Esophagus muscularis mucosa (tissue), 4 donors: Measurements from ENCODE around the gene ALDH1A2. TPM values are rescaled to one million over a fixed set of nuclear protein-coding genes. Genes with fewer than 3 reads are reported as not detected.

Experiments used
- DNase-seq: peaks from one replicate; pipeline ENCODE4 v3.0.0-alpha.2; 2017; ENCODE audit errors: extremely low spot score
- H3K27ac ChIP-seq, 4 donors: fragments of 200-600 bp; sonication (generic); replicated peaks in 1 of 4; 1 replicate in 3 of 4; 2 replicates in 1 of 4; pipeline ENCODE4 v1.5.1; 2016 to 2019; ENCODE audit warnings: mild to moderate bottlenecking in 1 of 4
- H3K27me3 ChIP-seq, 4 donors: fragments of 200-600 bp; sonication (generic); one replicate each; pipeline versions ENCODE4 v1.5.1 to v1.6.0; 2016 to 2019
- H3K36me3 ChIP-seq, 4 donors: fragments of 200-600 bp; sonication (generic); one replicate each; pipeline ENCODE4 v1.5.1; 2016 to 2019
- H3K4me1 ChIP-seq, 4 donors: fragments of 200-600 bp; sonication (generic); one replicate each; pipeline ENCODE4 v1.5.1; 2016 to 2019
- H3K4me3 ChIP-seq, 4 donors: fragments of 200-600 bp; sonication (generic); 1 replicate in 2 of 4; 2 replicates in 2 of 4; pipeline ENCODE4 v1.5.1; 2016 to 2019; ENCODE audit warnings: mild to moderate bottlenecking in 4 of 4, moderate library complexity in 1 of 4
- H3K9me3 ChIP-seq, 4 donors: fragments of 200-600 bp; sonication (generic); 1 replicate in 3 of 4; 2 replicates in 1 of 4; pipeline ENCODE4 v1.5.1; 2016 to 2019
- CTCF ChIP-seq, 3 experiments: fragments of 200-600 bp in 2 of 3; fragments of 450-650 bp in 1 of 3; sonication (generic) in 2 of 3; IDR thresholded peaks; one replicate each; pipeline ENCODE4 v1.5.1; 2017 to 2019; ENCODE audit warnings: antibody characterized with exemption in 3 of 3, mild to moderate bottlenecking in 2 of 3, moderate library complexity in 1 of 3
- EP300 ChIP-seq: sonication (generic); formaldehyde crosslinking; IDR thresholded peaks from one replicate; pipeline ENCODE4 v1.6.1; 2017; ENCODE audit warnings: antibody characterized with exemption
- POLR2A ChIP-seq: fragments of 450-650 bp; IDR thresholded peaks from one replicate; pipeline ENCODE4 v1.6.1; 2017; ENCODE audit warnings: antibody characterized with exemption, moderate library complexity, mild to moderate bottlenecking, low read depth
- POLR2AphosphoS5 ChIP-seq, 2 donors: sonication (generic); formaldehyde crosslinking; IDR thresholded peaks; one replicate each; pipeline ENCODE4 v1.6.1; 2017; ENCODE audit warnings: antibody characterized with exemption in 2 of 2
- WGBS: methylation state at CpG from one replicate; pipeline ENCODE4 v1.1.5; 2018; 5-methylcytosine and 5-hydroxymethylcytosine counted together
- intact Hi-C: fragments of 100-400 bp; cut with DNase I; formaldehyde crosslinking; loops from one replicate; pipeline ENCODE4 v1.15.1; 2023
- total RNA-seq, 4 donors: library from RNA; depleted of rRNA; stranded (reverse); fragments of >200 nt; gene quantifications; one replicate each; pipeline versions ENCODE4 v1.1.0 to v1.2.1, GENCODE V29; 2016

The ALDH1A2 gene
- total RNA-seq, 4 donors from 2014 or later, result 13.3 to 41.2 (median 19.8) TPM

GRCh38 chr15:58015565-58015964 is 49.9 kb downstream of the ALDH1A2 start:
- Histone ChIP-seq H3K27me3 (no peaks in the 10 kb centered on the region), H3K36me3 (no peaks in the 10 kb centered on the region), H3K27ac (no peak overlapping the region), H3K4me1 (peaks cover 0 to 7% (median 2%) of the 10 kb centered on the region in 4 donors), H3K9me3 (no peaks in the 10 kb centered on the region), H3K4me3 (no peak overlapping the region)
- intact Hi-C loops, result no loop called here
- WGBS, result 76% methylated on average over 1 of the region's 1 CpG
- TF ChIP-seq CTCF (IDR thresholded peaks at IDR 0.05) (no peak), EP300 (no peak), POLR2A (no peak), POLR2AphosphoS5 (IDR thresholded peaks at IDR 0.05) (no peak)
- DNase-seq, result no peak

GRCh38 chr15:58014470-58014869 is 51.0 kb downstream of the ALDH1A2 start:
- Histone ChIP-seq H3K36me3 (no peaks in the 10 kb centered on the region), H3K9me3 (no peaks in the 10 kb centered on the region), H3K27ac (no peak overlapping the region), H3K27me3 (no peaks in the 10 kb centered on the region), H3K4me3 (no peak overlapping the region), H3K4me1 (peaks cover 0 to 8% (median 2%) of the 10 kb centered on the region in 4 donors)
- no peak for DNase-seq
- TF ChIP-seq POLR2AphosphoS5 (IDR thresholded peaks at IDR 0.05), result no peak
- no peak for TF ChIP-seq EP300
- no peak for TF ChIP-seq POLR2A
- TF ChIP-seq CTCF (IDR thresholded peaks at IDR 0.05), result no peak
- intact Hi-C loops, result no loop called here
- 92% methylated on average over 1 of the region's 1 CpG for WGBS

- Histone ChIP-seq H3K27me3 (no peaks in the 10 kb centered on the region), H3K27ac (no peak overlapping the region), H3K36me3 (no peaks in the 10 kb centered on the region), H3K9me3 (no peaks in the 10 kb centered on the region), H3K4me3 (no peak overlapping the region), H3K4me1 (peaks cover 0 to 8% (median 2%) of the 10 kb centered on the region in 4 donors)
- intact Hi-C loops, result no loop called here
- TF ChIP-seq POLR2AphosphoS5 (IDR thresholded peaks at IDR 0.05) (no peak), EP300 (no peak), POLR2A (no peak), CTCF (IDR thresholded peaks at IDR 0.05) (no peak)
- WGBS, result 71% methylated on average over 4 of the region's 4 CpGs
- DNase-seq, result no peak
Measured at GRCh38 chr15:58014040-58014439, 51.5 kb downstream of the ALDH1A2 start.

GRCh38 chr15:58010983-58011382 is 54.5 kb downstream of the ALDH1A2 start:
- WGBS, result 44% methylated on average over 2 of the region's 2 CpGs
- DNase-seq, result no peak
- H3K27me3 ChIP-seq, result no peaks in the 10 kb centered on the region
- H3K4me1 ChIP-seq, result peaks cover 0 to 8% (median 2%) of the 10 kb centered on the region in 4 donors
- no peak for TF ChIP-seq POLR2AphosphoS5 (IDR thresholded peaks at IDR 0.05)
- no peak for TF ChIP-seq POLR2A
- TF ChIP-seq EP300, result no peak
- no peak for TF ChIP-seq CTCF (IDR thresholded peaks at IDR 0.05)
- no peak overlapping the region for H3K27ac ChIP-seq
- H3K4me3 ChIP-seq, result no peak overlapping the region
- H3K36me3 ChIP-seq, result no peaks in the 10 kb centered on the region
- peaks cover 0 to 8% (median 0%) of the 10 kb centered on the region in 4 donors for H3K9me3 ChIP-seq
- intact Hi-C loops, result no loop called here

- Histone ChIP-seq H3K9me3 (peaks cover 0 to 8% (median 0%) of the 10 kb centered on the region in 4 donors), H3K4me1 (no peaks in the 10 kb centered on the region), H3K36me3 (no peaks in the 10 kb centered on the region), H3K27me3 (no peaks in the 10 kb centered on the region), H3K27ac (no peak overlapping the region), H3K4me3 (no peak overlapping the region)
- TF ChIP-seq POLR2A, result no peak
- intact Hi-C loops, result no loop called here
- no peak for DNase-seq
- WGBS, result 90% methylated on average over 3 of the region's 3 CpGs
Measured at GRCh38 chr15:58003810-58004209, 61.7 kb downstream of the ALDH1A2 start.
